HCT116 (cell line): ENCODE measurements around the gene BRIP1. TPM values are rescaled to one million over a fixed set of nuclear protein-coding genes. Genes with fewer than 3 reads are reported as not detected.

ENCODE experiments used
- ATAC-seq: fragments of 200-7000 bp; cut with Tn5 transposase; 2 replicates; pipeline ENCODE4 v1.9.1; 2020; ENCODE audit warnings: mild to moderate bottlenecking, moderate library complexity
- BruUV-seq: library from RNA; stranded (reverse); fragments of 400-500 nt; replicated peaks from 2 replicates; lab custom pipeline; 2021; lab: Mats Ljungman, UMichigan
- CTCF ChIA-PET: fragments of 300-600 bp; sonication (Branson Sonifier 250); formaldehyde crosslinking; loops from one replicate; lab custom pipeline; 2021; ENCODE audit warnings: antibody characterized with exemption; lab: Charles Lee
- POLR2A ChIA-PET: fragments of 300-600, 350-600 bp; sonication (Branson Sonifier 250); formaldehyde crosslinking; loops from one replicate; lab custom pipeline; 2021; ENCODE audit warnings: antibody characterized with exemption; lab: Charles Lee
- RAD21 ChIA-PET, 2 experiments: fragments of 300-600 bp; sonication (Branson Sonifier 250); formaldehyde crosslinking; loops; one replicate each; lab custom pipeline; 2023; ENCODE audit warnings: low total read pairs in 2 of 2; ENCODE audit not compliant: uncharacterized antibody in 2 of 2, unreplicated experiment in 2 of 2, low non-redundant PET in 1 of 2; lab: Charles Lee
- DNase-seq: peaks from one replicate; pipeline ENCODE4 v3.0.0-alpha.2; 2010; ENCODE audit warnings: low read depth, low spot score
- H2AFZ ChIP-seq: fragments of 200-600 bp; shearing (Covaris generic), sonication (generic); 2 replicates; pipeline ENCODE4 v1.6.1; 2017; ENCODE audit warnings: low read depth, mixed run types, mixed read lengths, antibody characterized with exemption, low read length; ENCODE audit not compliant: poor library complexity, severe bottlenecking
- H3K27ac ChIP-seq: 2 replicates; pipeline ENCODE4 v1.5.1; 2012; ENCODE audit warnings: low read depth, low read length
- H3K27me3 ChIP-seq: fragments of 200-600 bp; sonication (generic); 2 replicates; pipeline ENCODE4 v1.6.1; 2016; ENCODE audit warnings: mixed run types, low read length, mixed read lengths; ENCODE audit not compliant: insufficient read depth
- H3K36me3 ChIP-seq, 2 experiments: fragments of 200-500 bp in 1 of 2; fragments of 200-600 bp in 1 of 2; sonication (Bioruptor generic) in 1 of 2; sonication (generic) in 1 of 2; 2 replicates each; pipeline versions ENCODE4 v1.5.1 to v1.6.1; 2014 to 2016; ENCODE audit warnings: low read length in 2 of 2, inconsistent platforms in 1 of 2, mixed read lengths in 1 of 2, mixed run types in 1 of 2; ENCODE audit not compliant: insufficient read depth in 2 of 2, control insufficient read depth in 1 of 2
- H3K4me1 ChIP-seq, 2 experiments: fragments of 200-600 bp in 1 of 2; sonication (generic) in 1 of 2; 2 replicates each; pipeline versions ENCODE4 v1.5.1 to v1.6.1; 2012 to 2017; ENCODE audit warnings: low read length in 2 of 2, inconsistent platforms in 1 of 2, mild to moderate bottlenecking in 1 of 2, mixed read lengths in 1 of 2, mixed run types in 1 of 2, moderate library complexity in 1 of 2; ENCODE audit not compliant: insufficient read depth in 2 of 2, control insufficient read depth in 1 of 2
- H3K4me2 ChIP-seq: fragments of 200-600 bp; sonication (generic); 2 replicates; pipeline ENCODE4 v1.6.1; 2017; ENCODE audit warnings: mixed run types, low read length, mixed read lengths
- H3K4me3 ChIP-seq, 2 experiments: fragments of 200-600 bp in 1 of 2; sonication (generic) in 1 of 2; replicated peaks in 1 of 2; 2 replicates each; pipeline ENCODE4 v1.5.1; 2011 to 2016; ENCODE audit warnings: low read length in 2 of 2, control low read depth in 1 of 2, low read depth in 1 of 2, mild to moderate bottlenecking in 1 of 2, mixed read lengths in 1 of 2, mixed run types in 1 of 2
- H3K79me2 ChIP-seq: fragments of 200-600 bp; sonication (generic); 2 replicates; pipeline ENCODE4 v1.6.1; 2017; ENCODE audit warnings: mild to moderate bottlenecking, mixed run types, low read length, moderate library complexity, mixed read lengths; ENCODE audit not compliant: insufficient read depth
- H3K9ac ChIP-seq: fragments of 200-600 bp; sonication (generic); 2 replicates; pipeline ENCODE4 v1.6.1; 2016; ENCODE audit warnings: low read length, mixed read lengths
- H3K9me2 ChIP-seq: fragments of 200-600 bp; sonication (generic), shearing (Covaris generic); 2 replicates; pipeline ENCODE4 v1.6.1; 2017; ENCODE audit warnings: mixed run types, mild to moderate bottlenecking, moderate library complexity; ENCODE audit not compliant: insufficient read depth
- H3K9me3 ChIP-seq, 2 experiments: fragments of 200-500 bp in 1 of 2; fragments of 200-600 bp in 1 of 2; sonication (Bioruptor generic) in 1 of 2; sonication (generic) in 1 of 2; 2 replicates each; pipeline ENCODE4 v1.6.1; 2014 to 2017; ENCODE audit warnings: low read length in 2 of 2, mixed read lengths in 2 of 2, inconsistent platforms in 1 of 2, low read depth in 1 of 2, mild to moderate bottlenecking in 1 of 2, mixed run types in 1 of 2, moderate library complexity in 1 of 2; ENCODE audit not compliant: control insufficient read depth in 1 of 2, insufficient read depth in 1 of 2
- H4K20me1 ChIP-seq: fragments of 200-600 bp; sonication (generic), shearing (Covaris generic); 2 replicates; pipeline ENCODE4 v1.6.1; 2017; ENCODE audit warnings: mixed run types, mild to moderate bottlenecking, moderate library complexity; ENCODE audit not compliant: insufficient read depth
- ATF3 ChIP-seq: IDR thresholded peaks from 2 replicates; pipeline ENCODE4 v1.6.1; 2012
- CBX3 ChIP-seq: IDR thresholded peaks from 2 replicates; pipeline ENCODE4 v1.6.1; 2012; ENCODE audit warnings: low read depth
- CEBPB ChIP-seq: IDR thresholded peaks from 2 replicates; pipeline ENCODE4 v1.6.1; 2012; ENCODE audit warnings: low read depth
- CTCF ChIP-seq, 3 experiments: fragments of 200-600 bp in 1 of 3; sonication (generic) in 1 of 3; IDR thresholded peaks in 2 of 3; conservative IDR thresholded peaks in 1 of 3; 2 replicates each; pipeline ENCODE4 v1.5.1; 2012 to 2017; ENCODE audit warnings: low read depth in 2 of 3, low read length in 2 of 3, antibody characterized with exemption in 1 of 3, borderline replicate concordance in 1 of 3, control low read depth in 1 of 3, mild to moderate bottlenecking in 1 of 3, mixed read lengths in 1 of 3, mixed run types in 1 of 3, moderate library complexity in 1 of 3; ENCODE audit not compliant: insufficient read depth in 1 of 3
- EGR1 ChIP-seq: IDR thresholded peaks from 2 replicates; pipeline ENCODE4 v1.6.1; 2012; ENCODE audit warnings: low read depth
- FOSL1 ChIP-seq: IDR thresholded peaks from 2 replicates; pipeline ENCODE4 v1.6.1; 2012; ENCODE audit warnings: low read depth
- MAX ChIP-seq: IDR thresholded peaks from 2 replicates; pipeline ENCODE4 v1.6.1; 2012
- RAD21 ChIP-seq: IDR thresholded peaks from 2 replicates; pipeline ENCODE4 v1.6.1; 2012; ENCODE audit warnings: low read depth, mild to moderate bottlenecking
- SRF ChIP-seq: IDR thresholded peaks from 2 replicates; pipeline ENCODE4 v1.6.1; 2012; ENCODE audit warnings: low read depth
- TCF7L2 ChIP-seq: IDR thresholded peaks from 2 replicates; pipeline ENCODE4 v1.7.0; 2011; ENCODE audit warnings: borderline replicate concordance, inconsistent platforms; ENCODE audit not compliant: insufficient read depth, insufficient read length; ENCODE audit errors: extremely low read depth
- ZFX ChIP-seq: fragments of 450-650 bp; IDR thresholded peaks from 2 replicates; pipeline ENCODE4 v1.6.1; 2017
- intact Hi-C: fragments of 100-400 bp; cut with micrococcal nuclease; formaldehyde crosslinking; loops from 2 replicates; pipeline ENCODE4 v1.10.0; 2022
- total RNA-seq: library from RNA; stranded (reverse); gene quantifications from one replicate; pipeline ENCODE4 v1.2.1, GENCODE V29; 2021; ENCODE audit not compliant: unreplicated experiment
- TF ChIP-seq, protein P1 (sequence below): IDR thresholded peaks from 2 replicates; pipeline ENCODE4 v1.6.1; 2012; ENCODE audit warnings: low read depth

The BRIP1 gene
- total RNA-seq, 1 experiment from 2014 or later, result 22.2 TPM

DNA sequence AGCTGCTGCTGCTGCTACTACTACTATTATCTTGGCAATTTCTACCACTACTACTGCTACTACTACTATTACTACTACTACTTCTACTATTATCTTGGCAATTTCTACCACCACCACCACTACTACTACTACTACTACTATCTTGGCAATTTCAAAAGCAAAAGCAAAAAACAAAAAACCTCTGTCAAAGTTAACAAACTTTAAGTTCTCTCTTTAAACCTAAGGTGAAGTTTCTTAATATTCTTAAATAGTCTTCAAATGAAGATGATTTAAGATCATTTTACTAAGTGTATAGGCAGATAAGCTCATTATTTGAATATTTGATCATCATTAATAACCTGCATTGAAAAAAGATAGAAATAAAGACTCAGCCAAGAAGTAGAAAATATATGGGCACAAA is 118.5 kb downstream of the BRIP1 start:
- H3K9me2 ChIP-seq, result no peaks in the 10 kb centered on the region
- H3K4me1 ChIP-seq, result no peaks in the 10 kb centered on the region
- no peak overlapping the region for H3K4me3 ChIP-seq
- intact Hi-C loops, result no loop called here
- CTCF ChIA-PET, result no interaction called here
- H3K9ac ChIP-seq, result no peak overlapping the region
- no peak overlapping the region for H2AFZ ChIP-seq
- H3K9me3 ChIP-seq, result peaks cover 0 to 22% of the 10 kb centered on the region in 2 experiments; a peak in 1 of 4 replicates
- no peaks in the 10 kb centered on the region for H4K20me1 ChIP-seq
- POLR2A ChIA-PET, result no interaction called here
- H3K27ac ChIP-seq, result no peak overlapping the region
- DNase-seq (no peak), ATAC-seq (no peak)
- no peaks in the 10 kb centered on the region for H3K27me3 ChIP-seq
- no TSS peak for BruUV-seq
- no peak for TF ChIP-seq RAD21
- TF ChIP-seq ATF3, result no peak
- TF ChIP-seq FOSL1, result no peak
- no peak for TF ChIP-seq ZFX
- TF ChIP-seq CEBPB, result no peak
- no peak for TF ChIP-seq TCF7L2
- TF ChIP-seq SRF, result no peak
- TF ChIP-seq MAX, result no peak
- no peak for TF ChIP-seq CBX3
- TF ChIP-seq, protein P1, sequence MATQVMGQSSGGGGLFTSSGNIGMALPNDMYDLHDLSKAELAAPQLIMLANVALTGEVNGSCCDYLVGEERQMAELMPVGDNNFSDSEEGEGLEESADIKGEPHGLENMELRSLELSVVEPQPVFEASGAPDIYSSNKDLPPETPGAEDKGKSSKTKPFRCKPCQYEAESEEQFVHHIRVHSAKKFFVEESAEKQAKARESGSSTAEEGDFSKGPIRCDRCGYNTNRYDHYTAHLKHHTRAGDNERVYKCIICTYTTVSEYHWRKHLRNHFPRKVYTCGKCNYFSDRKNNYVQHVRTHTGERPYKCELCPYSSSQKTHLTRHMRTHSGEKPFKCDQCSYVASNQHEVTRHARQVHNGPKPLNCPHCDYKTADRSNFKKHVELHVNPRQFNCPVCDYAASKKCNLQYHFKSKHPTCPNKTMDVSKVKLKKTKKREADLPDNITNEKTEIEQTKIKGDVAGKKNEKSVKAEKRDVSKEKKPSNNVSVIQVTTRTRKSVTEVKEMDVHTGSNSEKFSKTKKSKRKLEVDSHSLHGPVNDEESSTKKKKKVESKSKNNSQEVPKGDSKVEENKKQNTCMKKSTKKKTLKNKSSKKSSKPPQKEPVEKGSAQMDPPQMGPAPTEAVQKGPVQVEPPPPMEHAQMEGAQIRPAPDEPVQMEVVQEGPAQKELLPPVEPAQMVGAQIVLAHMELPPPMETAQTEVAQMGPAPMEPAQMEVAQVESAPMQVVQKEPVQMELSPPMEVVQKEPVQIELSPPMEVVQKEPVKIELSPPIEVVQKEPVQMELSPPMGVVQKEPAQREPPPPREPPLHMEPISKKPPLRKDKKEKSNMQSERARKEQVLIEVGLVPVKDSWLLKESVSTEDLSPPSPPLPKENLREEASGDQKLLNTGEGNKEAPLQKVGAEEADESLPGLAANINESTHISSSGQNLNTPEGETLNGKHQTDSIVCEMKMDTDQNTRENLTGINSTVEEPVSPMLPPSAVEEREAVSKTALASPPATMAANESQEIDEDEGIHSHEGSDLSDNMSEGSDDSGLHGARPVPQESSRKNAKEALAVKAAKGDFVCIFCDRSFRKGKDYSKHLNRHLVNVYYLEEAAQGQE, result no peak
- TF ChIP-seq CTCF (IDR thresholded peaks at IDR 0.05 in 2 of 3, conservative IDR thresholded peaks at IDR 0.05 in 1 of 3; ENCODE audit: borderline replicate concordance in 1 of 3, insufficient read depth in 1 of 3, low read depth in 2 of 3, low read length in 2 of 3), result no peak
- TF ChIP-seq EGR1, result no peak
- H3K36me3 ChIP-seq, result peaks cover 0 to 25% of the 10 kb centered on the region in 2 experiments; a peak in 1 of 4 replicates
- RAD21 ChIA-PET, result no interaction called here
- H3K79me2 ChIP-seq, result no peaks in the 10 kb centered on the region
- H3K4me2 ChIP-seq, result no peak overlapping the region
